OCI-LY7 (cell line): Measurements from ENCODE around the gene HNRNPH1. TPM values are rescaled to one million over a fixed set of nuclear protein-coding genes. Genes with fewer than 3 reads are reported as not detected.

Experiments used
- BruUV-seq: library from RNA; stranded (reverse); fragments of 400-500 nt; replicated peaks from 2 replicates; lab custom pipeline; 2021; lab: Mats Ljungman, UMichigan
- CTCF ChIA-PET: fragments of 300-600 bp; sonication (Branson Sonifier 250); formaldehyde crosslinking; loops from one replicate; lab custom pipeline; 2022; ENCODE audit warnings: antibody characterized with exemption; ENCODE audit not compliant: unreplicated experiment; lab: Charles Lee
- POLR2A ChIA-PET: fragments of 300-600 bp; sonication (Branson Sonifier 250); formaldehyde crosslinking; loops from one replicate; lab custom pipeline; 2022; ENCODE audit warnings: antibody characterized with exemption; lab: Charles Lee
- DNase-seq: peaks from one replicate; pipeline ENCODE4 v3.0.0-alpha.2; 2015; ENCODE audit warnings: low spot score
- H2AFZ ChIP-seq: fragments of 200-600 bp; sonication (generic), shearing (Covaris generic); 2 replicates; pipeline ENCODE4 v1.6.1; 2014; ENCODE audit warnings: mild to moderate bottlenecking, antibody characterized with exemption, low read length, moderate library complexity
- H3K27ac ChIP-seq: fragments of 200-600 bp; sonication (generic); 2 replicates; pipeline ENCODE4 v1.5.1; 2014; ENCODE audit warnings: mixed run types, low read depth, mild to moderate bottlenecking, moderate library complexity, low read length, inconsistent platforms; ENCODE audit not compliant: poor library complexity, severe bottlenecking
- H3K36me3 ChIP-seq: fragments of 200-600 bp; sonication (generic); 2 replicates; pipeline ENCODE4 v1.6.1; 2014; ENCODE audit warnings: mild to moderate bottlenecking, antibody characterized with exemption, low read length, moderate library complexity, mixed read lengths; ENCODE audit not compliant: insufficient read depth
- H3K4me1 ChIP-seq: fragments of 200-600 bp; sonication (generic); 2 replicates; pipeline ENCODE4 v1.5.1; 2014; ENCODE audit warnings: mild to moderate bottlenecking, low read length; ENCODE audit not compliant: insufficient read depth, poor library complexity, severe bottlenecking
- H3K4me2 ChIP-seq: fragments of 200-600 bp; sonication (generic); 2 replicates; pipeline ENCODE4 v1.6.1; 2014; ENCODE audit warnings: mild to moderate bottlenecking, low read length
- H3K4me3 ChIP-seq: fragments of 200-600 bp; sonication (generic); 2 replicates; pipeline ENCODE4 v1.5.1; 2014; ENCODE audit warnings: mild to moderate bottlenecking, low read depth, low read length; ENCODE audit not compliant: poor library complexity, severe bottlenecking
- H3K79me2 ChIP-seq: fragments of 200-600 bp; sonication (generic); 2 replicates; pipeline ENCODE4 v1.6.1; 2016; ENCODE audit warnings: low read depth, mild to moderate bottlenecking, low read length, moderate library complexity, mixed read lengths; ENCODE audit not compliant: insufficient read depth
- H3K9me2 ChIP-seq: fragments of 200-600 bp; sonication (generic); 2 replicates; pipeline ENCODE4 v1.6.1; 2016; ENCODE audit warnings: mild to moderate bottlenecking, low read length, mixed read lengths; ENCODE audit not compliant: insufficient read depth
- H3K9me3 ChIP-seq: fragments of 200-600 bp; sonication (generic); 2 replicates; pipeline ENCODE4 v1.6.1; 2014; ENCODE audit warnings: mild to moderate bottlenecking, mixed run types, low read length, mixed read lengths
- H4K20me1 ChIP-seq: fragments of 200-600 bp; sonication (generic); 2 replicates; pipeline ENCODE4 v1.6.1; 2014; ENCODE audit warnings: mild to moderate bottlenecking, antibody characterized with exemption, low read length, moderate library complexity, mixed read lengths; ENCODE audit not compliant: insufficient read depth
- EZH2phosphoT487 ChIP-seq: fragments of 200-600 bp; sonication (generic); IDR thresholded peaks from 2 replicates; pipeline ENCODE4 v1.6.1; 2018; ENCODE audit warnings: low read depth, borderline replicate concordance, mild to moderate bottlenecking, mixed run types, antibody characterized with exemption, low read length, moderate library complexity, mixed read lengths
- intact Hi-C: fragments of 100-400 bp; cut with micrococcal nuclease; formaldehyde crosslinking; loops from one replicate; pipeline ENCODE4 v1.10.0; 2022; ENCODE audit not compliant: unreplicated experiment
- total RNA-seq, 2 experiments: library from RNA; depleted of rRNA in 1 of 2; stranded (reverse); fragments of >200 nt in 1 of 2; shearing (Covaris generic) in 1 of 2; gene quantifications; 2 replicates each; pipeline ENCODE4 v1.2.3, GENCODE V29; 2014 to 2022
- TF ChIP-seq, protein P1 (sequence below): fragments of 200-600 bp; sonication (generic); conservative IDR thresholded peaks from 2 replicates; pipeline ENCODE4 v1.5.1; 2014; ENCODE audit warnings: mild to moderate bottlenecking, antibody characterized with exemption, low read length, moderate library complexity, mixed read lengths

Gene HNRNPH1
- total RNA-seq, 2 experiments from 2014 or later, result 814 to 1,011 TPM

DNA sequence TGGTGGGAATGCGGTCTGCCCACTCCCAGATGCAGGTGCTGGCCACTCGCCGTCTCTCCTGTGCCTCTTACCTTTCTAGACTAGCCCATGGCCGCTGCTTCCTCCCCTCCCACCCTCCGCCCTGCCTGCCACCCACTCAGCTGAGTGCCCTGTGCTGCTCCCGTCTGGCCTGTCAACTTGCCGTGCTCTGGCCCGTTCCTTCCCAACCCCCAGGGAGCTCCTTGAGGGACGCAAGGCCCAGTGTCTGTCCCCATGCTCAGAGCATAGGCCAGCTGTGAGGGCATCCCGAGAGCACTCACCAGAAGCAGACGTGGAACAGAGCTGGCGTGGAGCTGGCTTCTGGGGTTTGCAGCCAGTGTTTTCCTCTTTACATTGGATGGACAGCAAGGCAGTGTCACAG is 20.2 kb downstream of the HNRNPH1 start:
- CTCF ChIA-PET, result interaction anchor here (0.6 kb wide), 2 partner anchors 44 to 211 kb away, joined by 3 to 7 read pairs; no protein-coding TSS in a partner anchor
- POLR2A ChIA-PET, result interaction anchor here (0.6 to 1.1 kb wide), 2 partner anchors 12 to 752 kb away, joined by 4 to 6 read pairs; no protein-coding TSS in a partner anchor
- Histone ChIP-seq H4K20me1 (no peaks in the 10 kb centered on the region), H3K9me2 (no peaks in the 10 kb centered on the region), H3K4me2 (no peak overlapping the region), H3K4me1 (no peaks in the 10 kb centered on the region), H3K36me3 (peaks cover 74% of the 10 kb centered on the region), H3K27ac (no peak overlapping the region), H3K79me2 (no peaks in the 10 kb centered on the region), H3K9me3 (no peaks in the 10 kb centered on the region), H3K4me3 (no peak overlapping the region), H2AFZ (no peak overlapping the region)
- intact Hi-C loops, result no loop called here
- BruUV-seq, result no TSS peak
- TF ChIP-seq EZH2phosphoT487, result no peak
- TF ChIP-seq, protein P1, sequence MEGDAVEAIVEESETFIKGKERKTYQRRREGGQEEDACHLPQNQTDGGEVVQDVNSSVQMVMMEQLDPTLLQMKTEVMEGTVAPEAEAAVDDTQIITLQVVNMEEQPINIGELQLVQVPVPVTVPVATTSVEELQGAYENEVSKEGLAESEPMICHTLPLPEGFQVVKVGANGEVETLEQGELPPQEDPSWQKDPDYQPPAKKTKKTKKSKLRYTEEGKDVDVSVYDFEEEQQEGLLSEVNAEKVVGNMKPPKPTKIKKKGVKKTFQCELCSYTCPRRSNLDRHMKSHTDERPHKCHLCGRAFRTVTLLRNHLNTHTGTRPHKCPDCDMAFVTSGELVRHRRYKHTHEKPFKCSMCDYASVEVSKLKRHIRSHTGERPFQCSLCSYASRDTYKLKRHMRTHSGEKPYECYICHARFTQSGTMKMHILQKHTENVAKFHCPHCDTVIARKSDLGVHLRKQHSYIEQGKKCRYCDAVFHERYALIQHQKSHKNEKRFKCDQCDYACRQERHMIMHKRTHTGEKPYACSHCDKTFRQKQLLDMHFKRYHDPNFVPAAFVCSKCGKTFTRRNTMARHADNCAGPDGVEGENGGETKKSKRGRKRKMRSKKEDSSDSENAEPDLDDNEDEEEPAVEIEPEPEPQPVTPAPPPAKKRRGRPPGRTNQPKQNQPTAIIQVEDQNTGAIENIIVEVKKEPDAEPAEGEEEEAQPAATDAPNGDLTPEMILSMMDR, result no peak
- DNase-seq, result no peak

- CTCF ChIA-PET, result no interaction called here
- Histone ChIP-seq H3K27ac (no peak overlapping the region), H3K4me3 (no peak overlapping the region), H3K4me2 (no peak overlapping the region), H3K9me3 (no peaks in the 10 kb centered on the region), H3K36me3 (peaks cover 71% of the 10 kb centered on the region), H4K20me1 (no peaks in the 10 kb centered on the region), H3K9me2 (no peaks in the 10 kb centered on the region), H3K4me1 (no peaks in the 10 kb centered on the region), H3K79me2 (no peaks in the 10 kb centered on the region), H2AFZ (no peak overlapping the region)
- intact Hi-C loops, result no loop called here
- BruUV-seq, result no TSS peak
- POLR2A ChIA-PET, result interaction anchor here (0.6 to 0.9 kb wide), 3 partner anchors 9 to 1386 kb away, joined by 3 read pairs; no protein-coding TSS in a partner anchor
- DNase-seq, result no peak
- TF ChIP-seq, protein P1, result no peak
- TF ChIP-seq EZH2phosphoT487, result no peak
Measured at GRCh38 chr5:179601871-179602625, 21.4 kb downstream of the HNRNPH1 start.

DNA sequence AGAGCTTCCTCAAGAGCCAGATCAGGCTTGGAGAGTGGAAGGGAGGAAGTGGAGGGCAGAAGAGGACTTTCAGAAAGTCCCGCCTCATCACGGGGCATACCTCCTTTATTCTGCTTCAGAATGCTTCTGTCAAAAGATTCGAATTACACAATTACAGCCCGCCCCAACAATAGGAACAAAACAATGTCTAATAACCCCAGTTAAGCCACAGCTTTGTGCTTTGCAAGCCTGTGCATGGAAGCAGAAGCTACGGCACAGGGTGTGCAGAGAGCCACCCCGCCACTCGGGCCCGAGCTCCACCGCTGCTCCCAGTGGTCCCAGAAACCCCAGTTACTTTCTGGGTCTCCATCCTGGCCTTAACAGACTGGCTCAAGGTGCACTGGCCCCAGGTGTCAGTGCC is 23.5 kb downstream of the HNRNPH1 start:
- Histone ChIP-seq H3K79me2 (no peaks in the 10 kb centered on the region), H3K36me3 (peaks cover 72% of the 10 kb centered on the region), H3K4me2 (no peak overlapping the region), H2AFZ (no peak overlapping the region), H3K27ac (no peak overlapping the region), H3K4me1 (no peaks in the 10 kb centered on the region), H3K9me2 (no peaks in the 10 kb centered on the region), H4K20me1 (no peaks in the 10 kb centered on the region), H3K4me3 (no peak overlapping the region), H3K9me3 (no peaks in the 10 kb centered on the region)
- intact Hi-C loops, result no loop called here
- ChIA-PET CTCF (interaction anchor here (0.5 kb wide), 1 partner anchor 1623 kb away, joined by 5 read pairs; the partner anchor contains the start of gene TRIM41), POLR2A (interaction anchor here (0.6 to 0.7 kb wide), 4 partner anchors 67 to 1997 kb away, joined by 3 to 10 read pairs (median 5); no protein-coding TSS in a partner anchor)
- no TSS peak for BruUV-seq
- no peak for TF ChIP-seq EZH2phosphoT487
- TF ChIP-seq, protein P1, result no peak
- no peak for DNase-seq
